GM19452 (cell line): Measurements from ENCODE around the gene SGK1.

Experiments used
- ATAC-seq: cut with Tn5 transposase; IDR thresholded peaks from one replicate; pipeline ENCODE4 v1.9.1; 2021; ENCODE audit not compliant: unreplicated experiment

SGK1 gene

DNA sequence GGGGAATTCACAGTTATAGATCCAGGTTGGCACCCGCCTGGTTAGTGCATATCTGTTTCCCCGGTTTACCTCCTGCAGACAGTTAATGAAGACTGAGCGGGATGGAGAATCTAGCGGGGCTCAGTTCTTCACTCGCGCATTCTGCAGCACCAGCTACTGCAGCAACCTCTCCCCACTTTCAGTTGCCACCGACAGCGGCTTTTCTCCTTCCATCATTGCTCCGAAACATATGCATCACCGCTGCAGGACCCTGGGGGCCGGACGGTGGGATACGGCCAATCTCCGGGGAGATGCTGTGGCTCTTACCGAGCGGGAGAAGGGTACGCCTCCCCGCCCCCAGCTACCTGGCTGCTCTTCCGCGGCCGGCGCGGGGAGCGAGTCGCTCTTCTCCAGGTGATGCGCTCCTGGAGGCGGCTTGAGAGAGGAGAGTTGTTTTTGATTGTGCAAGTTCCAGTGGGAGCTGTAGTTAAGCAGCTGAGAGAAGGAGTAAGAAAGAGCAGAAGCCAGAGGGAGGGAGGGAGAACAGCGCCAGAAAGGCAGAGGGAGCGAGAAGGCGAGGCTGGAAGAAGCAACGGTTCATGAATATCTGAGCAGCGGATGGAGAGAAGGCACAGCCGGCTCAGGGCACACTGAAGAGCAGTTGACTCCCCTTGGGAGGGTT lies at the start of gene SGK1:
TSS of gene SGK1 (minus strand) at position 642 of the 661 bp plus-strand sequence. CDS start 652 bp downstream, outside the sequence.
- no peak for ATAC-seq

DNA sequence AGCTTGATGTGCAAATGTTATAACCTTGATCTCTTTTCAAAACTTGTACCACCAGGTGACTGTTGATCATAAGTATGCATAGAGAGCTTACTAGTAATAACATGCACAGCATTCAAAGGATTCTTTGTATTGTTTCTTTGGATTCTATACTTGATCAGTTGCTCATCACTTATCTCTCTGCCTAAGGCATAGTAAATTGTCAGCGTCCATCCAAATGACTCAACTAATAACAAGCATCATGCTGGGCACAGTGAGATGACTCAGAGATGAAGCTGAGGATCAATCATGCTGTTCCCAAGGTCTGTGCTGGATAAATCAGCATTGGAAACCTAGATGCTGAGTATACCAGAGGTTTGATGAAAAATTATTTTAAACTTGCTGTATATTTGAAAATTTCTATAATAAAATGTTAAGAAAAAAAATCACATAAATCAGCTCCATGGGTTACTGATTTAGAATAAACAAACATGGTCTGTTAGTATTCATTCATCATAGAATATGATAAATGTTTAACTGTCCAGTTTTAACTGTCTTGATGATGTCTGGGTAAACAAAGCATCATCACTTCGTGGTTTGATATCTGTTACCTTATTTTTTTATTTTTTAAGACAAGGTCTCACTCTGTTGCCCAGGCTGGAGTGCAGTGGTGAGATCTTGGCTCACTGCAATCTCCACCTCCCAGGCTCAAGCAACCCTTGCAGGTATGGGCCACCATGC lies 45.6 kb upstream of the SGK1 start:
- no peak for ATAC-seq

DNA sequence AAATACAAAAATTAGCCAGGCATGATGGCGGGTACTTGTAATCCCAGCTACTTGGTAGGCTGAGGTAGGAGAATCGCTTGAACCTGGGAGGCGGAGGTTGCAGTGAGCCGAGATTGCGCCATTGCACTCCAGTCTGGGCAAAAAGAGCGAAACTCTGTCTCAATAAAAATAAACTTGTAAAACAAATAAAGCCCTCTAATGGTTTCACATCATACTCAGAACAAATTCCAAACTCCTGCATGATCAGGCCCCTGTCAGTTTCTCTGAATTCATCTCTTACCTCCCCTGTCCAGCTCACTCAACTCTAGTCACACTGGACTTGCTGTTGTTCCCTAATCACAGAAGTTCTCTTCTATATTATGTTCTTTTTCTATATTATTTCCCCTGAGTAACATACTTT lies 43.1 kb upstream of the SGK1 start:
- no peak for ATAC-seq

DNA sequence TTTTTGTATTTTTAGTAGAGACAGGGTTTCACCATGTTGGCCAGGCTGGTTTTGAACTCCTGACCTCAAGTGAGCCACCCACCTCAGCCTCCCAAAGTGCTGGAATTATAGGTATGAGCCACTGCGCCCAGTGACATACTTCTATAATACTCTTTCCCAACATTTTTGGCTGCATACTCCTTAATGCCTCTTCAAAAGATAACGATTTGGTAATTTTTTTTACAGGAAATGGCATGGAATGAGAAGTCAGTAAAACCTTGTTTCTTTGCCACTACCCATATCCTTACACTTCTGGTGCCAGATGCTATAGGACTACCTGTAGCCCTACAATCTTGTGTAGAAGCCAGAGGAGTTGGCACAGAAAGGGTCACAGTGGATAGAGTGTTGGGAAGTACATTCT lies 41.4 kb upstream of the SGK1 start:
- ATAC-seq = no peak

DNA sequence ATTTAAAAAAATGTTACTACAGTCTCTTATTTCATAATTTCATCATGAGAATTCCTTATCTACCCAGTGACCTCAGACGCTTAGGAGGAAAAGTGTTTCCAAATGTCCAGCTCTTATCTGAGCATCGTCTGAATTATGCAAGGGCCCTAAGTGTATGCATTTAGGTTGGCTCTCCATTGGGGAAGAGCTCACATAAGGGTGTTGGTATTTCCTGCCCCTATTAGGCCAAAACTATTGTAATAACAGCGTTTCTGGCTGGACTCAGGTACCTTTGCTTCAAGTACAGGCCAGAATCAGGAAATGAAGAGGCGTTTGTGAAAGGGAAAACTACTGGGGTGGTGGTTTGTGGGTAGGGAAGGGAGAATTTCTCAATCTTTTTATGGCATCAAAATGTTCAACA lies 40.4 kb upstream of the SGK1 start:
- ATAC-seq = no peak

DNA sequence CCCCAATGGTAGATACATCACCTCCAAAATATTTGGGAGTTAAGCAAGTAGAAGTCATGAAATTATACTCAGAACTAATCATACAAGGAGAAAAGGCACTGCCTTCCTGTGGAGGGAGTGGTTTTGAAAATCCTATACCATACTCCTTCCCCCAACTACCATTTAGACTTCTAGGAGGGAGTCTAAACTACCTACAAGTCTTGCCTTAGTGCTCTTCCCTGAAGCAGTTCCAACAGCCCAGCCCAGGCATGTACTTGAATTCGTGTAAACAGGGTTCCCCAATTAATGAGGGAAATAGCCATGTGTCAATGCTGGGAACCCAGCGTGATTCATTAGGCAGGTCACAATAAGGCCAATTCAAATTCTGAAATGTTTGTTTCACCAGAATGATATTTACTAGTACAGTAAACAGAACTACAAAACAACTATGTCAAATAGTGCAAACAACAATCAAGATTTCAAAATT lies 39.1 kb upstream of the SGK1 start:
- ATAC-seq = no peak

DNA sequence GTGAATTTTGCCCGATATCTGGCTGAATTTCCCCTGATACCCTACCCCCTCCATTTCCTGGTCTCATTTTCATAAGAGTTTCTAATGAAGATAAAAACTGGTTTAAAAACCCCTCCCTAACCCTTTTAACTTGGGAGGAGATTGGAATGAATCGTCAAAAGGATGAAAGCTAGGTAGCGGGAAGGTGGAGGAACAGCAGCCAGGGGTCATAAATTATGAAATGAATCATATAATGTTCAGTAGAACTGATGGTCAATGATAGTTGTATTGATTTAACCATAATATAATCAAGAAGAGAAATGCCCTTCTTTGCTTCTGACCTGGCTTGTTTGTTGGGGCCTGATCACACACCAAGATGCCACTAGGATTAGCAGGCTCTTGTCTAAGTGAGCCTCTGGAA lies 38.5 kb upstream of the SGK1 start:
- ATAC-seq = no peak

DNA sequence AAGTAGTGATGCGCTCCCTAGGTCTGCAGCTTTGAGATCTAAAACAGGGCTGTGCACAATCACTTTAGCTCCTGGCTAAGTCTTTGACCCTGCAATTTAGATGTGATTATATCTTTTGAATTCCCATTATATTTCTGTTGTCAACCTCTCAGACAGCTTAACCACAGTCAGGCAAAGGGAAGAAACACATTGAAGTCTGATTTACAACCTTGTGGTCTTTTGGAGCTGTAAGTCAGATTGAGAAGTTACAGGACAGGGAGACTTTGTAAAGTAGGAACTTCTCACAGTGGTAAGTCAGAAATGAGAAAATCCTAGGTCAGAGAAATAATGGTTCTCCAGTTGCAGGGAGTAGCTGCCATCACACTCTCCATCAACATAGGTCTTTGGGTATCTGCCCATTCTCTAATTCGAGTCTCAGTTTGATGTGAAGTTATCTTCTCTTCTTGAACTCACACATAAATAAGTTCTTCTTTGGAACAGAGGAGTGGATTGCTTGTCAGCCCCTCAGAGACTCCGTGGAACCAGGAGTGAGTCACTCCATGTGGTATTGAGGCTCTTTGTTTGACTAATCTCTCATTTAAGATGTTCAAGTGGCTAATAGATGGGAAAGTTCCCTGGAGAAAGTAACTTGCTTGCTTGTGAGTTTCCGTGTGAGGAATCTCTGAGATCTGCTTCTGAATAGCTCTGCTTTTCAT lies 35.0 kb upstream of the SGK1 start:
- no peak for ATAC-seq

DNA sequence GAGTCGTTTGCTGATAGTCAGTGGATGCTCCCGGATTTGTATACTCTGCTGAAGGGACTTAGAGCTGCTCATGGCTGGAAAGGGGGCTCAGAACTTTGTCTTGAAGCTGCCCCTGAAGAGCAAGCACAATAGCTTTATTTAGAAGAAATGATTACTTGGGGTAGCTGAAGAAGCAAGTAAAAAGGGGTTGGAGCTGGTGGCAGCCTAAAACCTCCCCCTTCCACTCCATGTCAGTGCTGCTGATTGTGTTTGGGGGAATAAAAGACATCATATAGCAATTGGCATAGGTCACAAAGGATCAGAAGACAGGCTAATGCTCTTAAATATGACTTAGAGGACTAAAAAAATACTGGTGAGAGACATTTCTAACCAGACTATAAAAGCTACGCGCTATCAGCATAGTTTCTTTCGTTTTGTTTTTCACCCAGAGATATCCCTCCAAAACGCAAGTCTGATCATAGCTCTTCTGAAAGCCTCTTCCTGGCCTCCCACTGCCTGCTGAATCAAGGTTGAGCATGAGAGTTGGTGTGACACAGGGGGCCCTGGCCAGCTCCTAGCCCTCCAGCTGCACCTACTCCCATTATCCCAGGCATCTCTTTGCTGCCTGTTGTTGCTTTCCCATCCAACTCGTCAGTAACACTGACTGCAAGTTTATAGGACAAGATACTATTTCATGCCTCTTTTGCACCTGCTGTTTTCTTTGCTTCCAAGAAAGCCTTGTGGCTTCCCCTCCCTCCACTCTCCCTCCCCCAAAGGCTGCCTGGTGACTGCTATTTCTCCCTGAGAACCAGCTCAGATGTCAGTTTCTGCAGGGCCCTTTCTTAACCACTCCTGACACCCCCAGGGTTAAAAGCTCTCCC lies 33.9 kb upstream of the SGK1 start:
- no peak for ATAC-seq

DNA sequence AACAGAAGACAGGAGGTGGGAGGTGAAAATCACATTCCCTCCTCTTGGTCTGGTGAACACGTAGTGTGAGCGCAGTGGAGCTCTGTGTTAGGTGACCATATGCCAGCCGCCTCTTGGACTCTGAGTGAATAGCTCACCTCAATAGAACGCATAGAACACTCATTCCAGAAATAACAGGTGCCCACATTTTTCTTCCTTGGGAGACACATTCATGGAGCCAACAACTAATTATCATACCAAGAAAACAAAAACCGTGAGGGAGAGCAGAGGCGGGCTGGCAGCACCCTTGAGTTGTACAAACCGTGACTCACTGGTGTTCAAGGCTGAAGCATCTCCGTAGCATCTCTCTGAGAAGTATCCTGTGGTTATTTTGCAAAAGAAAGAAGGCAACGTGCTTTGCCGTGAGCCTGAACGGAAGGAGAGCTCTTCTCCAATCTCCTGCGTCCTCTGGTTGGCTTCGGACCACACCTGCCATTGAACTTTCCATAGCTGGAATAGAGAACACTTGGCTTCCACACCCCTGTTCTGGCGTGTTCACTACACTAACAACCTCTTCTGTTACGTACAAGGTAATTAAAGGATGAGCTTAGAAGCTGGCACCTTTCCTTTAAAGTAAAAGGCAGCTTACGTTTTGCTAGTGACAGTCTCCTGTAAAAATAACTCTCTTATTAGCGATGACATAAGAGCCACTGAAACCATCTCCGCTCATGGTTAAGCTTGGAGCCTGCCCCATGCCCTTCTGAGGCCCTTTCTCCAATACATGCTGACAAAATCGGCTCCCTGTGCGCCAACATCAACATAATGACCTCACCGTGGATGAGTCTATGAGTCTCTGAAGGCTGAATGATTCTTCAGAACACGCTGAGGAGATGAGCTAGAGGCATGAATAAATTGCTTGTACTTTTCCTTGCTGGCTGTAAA lies 30.2 kb upstream of the SGK1 start:
- ATAC-seq = no peak

DNA sequence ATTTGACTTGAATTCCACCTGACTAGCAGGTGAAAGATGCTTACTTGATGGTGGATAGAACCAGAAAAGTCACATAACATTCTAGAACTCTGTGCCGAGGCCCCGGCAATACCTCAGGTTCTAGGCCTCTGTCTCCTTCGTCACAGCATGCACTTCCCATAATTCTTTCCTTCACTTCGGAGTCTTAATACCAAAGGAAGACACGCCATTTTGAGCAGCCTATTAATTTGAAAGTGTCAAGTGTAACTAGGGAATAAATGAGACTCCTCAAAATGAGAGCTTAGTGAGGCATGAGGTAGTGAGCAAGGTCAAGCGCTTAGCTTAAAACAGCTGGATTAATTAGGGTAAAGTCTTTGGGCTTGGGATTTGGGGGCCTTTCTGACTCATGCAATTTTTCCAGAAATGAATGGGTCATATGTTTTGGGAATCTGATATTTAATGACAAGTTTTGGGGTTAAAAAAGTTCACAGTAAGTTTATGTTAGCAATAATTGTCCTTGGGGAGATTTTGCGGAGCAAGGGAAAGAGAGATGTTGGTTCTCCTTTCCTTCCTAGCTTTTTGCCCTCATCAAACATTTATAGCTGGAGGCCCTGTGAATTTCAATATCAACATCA lies 29.1 kb upstream of the SGK1 start:
- no peak for ATAC-seq

DNA sequence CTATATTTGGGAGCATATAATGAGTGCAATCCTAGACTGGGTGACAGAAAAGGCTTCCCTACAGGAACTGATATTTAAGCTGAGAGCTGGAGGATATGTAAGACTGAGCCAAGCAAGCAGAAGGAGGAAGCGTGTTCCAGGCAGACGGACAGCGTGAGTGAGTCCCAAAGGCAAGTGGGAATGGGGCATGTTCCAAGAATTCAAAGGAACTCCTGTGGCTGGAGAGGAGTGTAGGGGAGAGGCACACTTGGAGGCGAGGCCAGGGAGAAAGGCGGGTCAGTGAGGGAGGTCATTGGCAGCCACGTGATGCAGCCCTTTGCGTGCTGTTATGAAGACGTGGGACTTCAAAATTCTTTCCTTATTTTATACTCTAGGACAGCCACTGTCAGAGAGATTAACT lies 27.9 kb upstream of the SGK1 start:
- no peak for ATAC-seq

DNA sequence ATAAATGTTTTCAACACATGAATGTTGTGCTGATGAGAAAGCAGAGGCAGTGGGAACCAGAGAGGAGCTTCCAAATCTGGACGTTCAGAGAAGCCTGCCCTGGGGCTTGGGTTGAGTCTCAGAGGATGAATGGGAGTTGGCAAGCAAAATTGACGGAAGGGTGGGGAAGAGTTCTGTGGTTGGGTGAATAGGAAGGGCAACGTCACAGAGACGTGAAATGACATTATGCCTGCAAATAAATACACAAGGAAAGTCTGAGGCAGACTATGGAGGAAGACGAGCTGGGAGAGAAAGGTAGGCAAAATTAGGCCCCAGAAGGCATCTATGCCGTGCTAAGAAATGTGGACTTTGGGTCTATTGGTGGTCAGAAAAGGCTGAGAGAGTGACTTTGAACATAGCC lies 25.2 kb upstream of the SGK1 start:
- ATAC-seq = no peak

DNA sequence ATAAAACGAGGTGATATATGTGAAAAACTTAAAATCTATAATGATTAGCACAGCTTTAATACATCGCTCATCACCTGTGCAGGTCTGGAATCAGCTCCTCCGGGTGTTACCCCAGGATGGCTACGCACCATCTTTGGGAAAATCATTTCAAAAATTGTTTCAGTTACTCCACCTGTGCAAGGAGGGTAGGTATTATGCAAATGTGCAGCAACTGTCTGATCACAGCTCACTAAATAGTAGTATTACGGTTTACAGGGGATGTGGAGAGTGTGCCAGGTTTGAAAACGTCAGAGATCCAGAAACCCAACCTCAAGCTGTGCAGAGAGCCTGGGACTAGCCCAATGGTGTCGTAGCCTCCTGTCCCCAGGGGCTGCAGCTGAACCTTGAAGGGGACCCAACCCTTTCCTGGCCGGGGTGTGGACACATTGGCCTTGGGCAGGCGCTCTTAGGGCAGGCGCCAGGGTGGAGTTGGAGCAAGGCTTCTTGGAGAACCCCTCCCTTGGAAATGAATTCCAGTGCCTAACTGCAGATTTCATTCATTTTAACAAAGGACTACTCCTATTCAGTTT lies 24.2 kb upstream of the SGK1 start:
- ATAC-seq = no peak

DNA sequence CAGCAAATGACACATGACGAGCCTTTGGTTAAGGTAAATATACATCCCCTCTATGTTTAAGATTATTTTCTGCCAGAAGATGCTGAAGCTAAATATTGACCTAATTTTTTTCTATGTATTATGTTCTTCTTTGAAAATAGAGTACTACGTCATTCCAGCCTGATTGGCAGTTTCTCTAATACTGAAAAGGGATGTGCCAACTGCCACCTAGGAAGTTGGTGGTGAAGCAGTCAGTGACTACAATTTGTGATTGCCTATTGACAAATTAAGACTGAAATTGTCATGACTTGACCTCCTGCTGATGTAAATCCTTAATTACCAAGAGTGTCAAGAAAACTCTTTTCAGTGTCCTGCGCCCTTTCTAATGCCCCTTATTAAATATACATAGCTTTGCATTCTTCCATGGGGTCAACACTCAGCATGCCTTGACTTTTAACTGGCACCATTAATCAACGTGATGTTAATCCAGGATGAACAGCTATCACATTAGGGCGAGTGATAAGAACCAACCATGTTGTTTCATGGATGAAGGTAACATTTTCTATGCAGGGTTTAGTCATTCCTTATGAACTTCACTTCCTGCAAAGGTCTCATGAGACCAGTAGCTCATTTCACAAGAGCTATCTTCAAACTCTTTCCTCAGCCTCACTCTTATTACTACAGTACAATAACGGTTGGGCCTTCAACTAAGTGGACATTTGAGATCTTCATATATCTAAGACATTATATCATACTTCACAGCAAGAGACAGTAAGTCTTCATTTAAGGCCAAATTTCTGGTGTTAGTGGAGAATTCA lies 22.5 kb upstream of the SGK1 start:
- no peak for ATAC-seq

DNA sequence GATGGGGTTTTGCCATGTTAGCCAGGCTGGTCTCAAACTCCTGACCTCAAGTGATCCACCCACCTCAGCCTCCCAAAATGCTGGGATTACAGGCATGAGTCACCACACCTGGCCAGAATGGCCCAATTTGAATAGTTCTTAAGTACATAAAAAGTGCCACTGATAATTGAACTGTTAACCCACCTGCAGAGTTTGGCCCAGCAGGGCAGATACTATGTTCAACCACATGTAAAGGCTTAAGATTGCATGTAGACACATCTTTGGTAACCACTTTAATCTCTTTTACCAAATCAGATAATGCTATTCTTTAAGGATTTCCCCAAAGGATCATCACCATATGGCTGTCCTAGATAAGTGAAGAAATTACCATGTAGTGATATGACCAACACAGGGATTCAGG lies 21.3 kb upstream of the SGK1 start:
- ATAC-seq = no peak

DNA sequence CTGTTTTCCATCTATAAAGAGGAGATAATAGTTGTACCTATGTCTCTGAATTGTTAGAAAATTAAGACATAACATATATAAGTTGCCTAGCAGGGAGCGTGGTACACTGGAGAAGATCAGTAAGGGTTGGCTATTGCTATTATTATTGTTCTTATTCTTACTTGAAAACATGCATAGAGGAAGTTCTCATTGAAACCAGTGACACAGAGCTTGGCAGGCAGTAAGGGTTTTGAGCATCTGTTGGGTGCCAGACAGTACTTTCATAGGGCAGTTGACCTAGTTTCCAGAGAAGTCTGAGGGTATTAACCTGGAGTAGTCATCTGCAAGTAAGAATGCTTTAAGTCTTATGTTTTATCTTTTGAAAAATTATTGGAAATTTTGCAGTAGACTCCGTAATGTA lies 13.3 kb upstream of the SGK1 start:
- no peak for ATAC-seq

DNA sequence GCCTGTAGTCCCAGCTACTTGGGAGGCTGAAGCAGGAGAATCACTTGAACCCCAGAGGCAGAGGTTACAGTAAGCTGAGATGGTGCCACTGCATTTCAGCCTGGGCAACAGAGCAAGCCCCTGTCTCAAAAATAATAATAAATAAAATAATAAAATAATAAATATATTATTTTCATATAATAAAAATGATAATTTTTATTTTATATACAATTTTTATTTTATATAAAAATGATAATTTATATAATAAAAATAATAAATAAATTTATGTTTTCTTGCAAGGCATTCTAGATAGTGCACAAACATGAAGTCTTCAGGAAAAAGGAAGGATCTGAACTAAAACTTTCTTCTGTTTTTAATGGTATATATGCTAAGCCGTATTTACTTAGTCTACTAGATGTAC lies 12.6 kb upstream of the SGK1 start:
- no peak for ATAC-seq

DNA sequence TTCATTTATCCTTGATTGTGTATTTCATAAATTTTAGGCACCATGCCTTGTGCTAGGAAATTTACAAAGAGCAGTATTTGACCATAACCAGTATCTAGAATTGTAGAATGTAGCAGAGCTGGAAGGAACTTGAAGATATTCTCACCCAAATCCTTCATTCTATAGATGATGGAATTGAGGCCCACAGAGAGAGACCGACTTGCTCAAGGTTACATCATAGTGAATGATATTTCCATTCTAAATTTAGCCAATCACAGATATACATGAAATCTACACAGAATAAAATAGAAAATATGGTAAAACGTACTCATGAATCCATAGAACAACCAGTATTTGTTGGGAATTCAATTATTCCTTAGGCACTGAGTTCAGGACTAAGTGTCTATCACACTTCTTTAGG lies 10.9 kb upstream of the SGK1 start:
- no peak for ATAC-seq
